ENCODE data around the gene CACUL1. TPM values are rescaled to one million over a fixed set of nuclear protein-coding genes. Genes with fewer than 3 reads are reported as not detected.
"Not testable (repeated sequence)": the region's sequence is repeated elsewhere in the genome, so short reads cannot be mapped to it uniquely, and the experiment has no call there.

Gene CACUL1
- total and polyA plus RNA-seq, 9 of the 15 experiments (the other 6 are each of a cell fraction or from before 2014, with no cell fraction given), result 4.5 to 17.1 (median 13.5) TPM

GRCh38 chr10:118783776-118784545, 29.2 kb upstream of the CACUL1 start:
- WGBS (ENCODE audit: insufficient coverage, low coverage, missing lambda C conversion rate), result 41% methylated on average over 19 of the region's 24 CpGs
- Histone ChIP-seq H3K27ac (ENCODE audit: extremely low read depth, low read depth, low read length) (no peak overlapping the region), H3K36me3 (ENCODE audit: control insufficient read depth, insufficient read depth, low read length) (no peaks in the 10 kb centered on the region), H3K9ac (ENCODE audit: insufficient read depth in 1 of 2, low read depth in 2 of 2, low read length in 2 of 2) (no peak overlapping the region), H4K20me1 (replicated peaks; ENCODE audit: control insufficient read depth, insufficient read depth, low read length) (no peaks in the 10 kb centered on the region), H3K9me1 (ENCODE audit: control insufficient read depth, insufficient read depth, low read length) (no peaks in the 10 kb centered on the region), H3K4me3 (no peak overlapping the region), H3K79me2 (ENCODE audit: control insufficient read depth, insufficient read depth, low read length) (no peaks in the 10 kb centered on the region), H3K9me3 (replicated peaks; ENCODE audit: control insufficient read depth, insufficient read depth, low read depth, low read length) (no peaks in the 10 kb centered on the region), H3K4me2 (ENCODE audit: insufficient read depth, low read length) (no peak overlapping the region), H2AFZ (ENCODE audit: low read depth, low read length) (no peak overlapping the region), H3K4me1 (replicated peaks in 1 of 2; ENCODE audit: control insufficient read depth in 2 of 2, insufficient read depth in 2 of 2, low read length in 2 of 2) (no peaks in the 10 kb centered on the region), H3K27me3 (ENCODE audit: control insufficient read depth in 2 of 2, insufficient read depth in 2 of 2, low read length in 2 of 2) (no peaks in the 10 kb centered on the region)
- no TSS peak for BruUV-seq (replicated peaks)
- ChIA-PET CTCF (ENCODE audit: low intra/inter-chr PET ratio) (interaction anchor here (1.1 kb wide), 1 partner anchor 17 kb away, joined by 3 read pairs; no protein-coding TSS in a partner anchor), POLR2A (interaction anchor here (0.6 to 0.8 kb wide), 2 partner anchors 29 to 1647 kb away, joined by 3 read pairs; partner anchors contain the start of gene CACUL1)
- FAIRE-seq, result no peak
- in situ Hi-C loops (cut with MboI), result no loop called here
- ATAC-seq, result no peak
- TF ChIP-seq BCL6 (CRISPR knock-in tag; IDR thresholded peaks at IDR 0.05) (no peak), MXI1 (IDR thresholded peaks at IDR 0.05; ENCODE audit: low read depth, low read length) (no peak), TBL1XR1 (IDR thresholded peaks at IDR 0.05; ENCODE audit: low read length in 2 of 2) (no peak), ERF (CRISPR knock-in tag; IDR thresholded peaks at IDR 0.05) (no peak)
- no peak for DNase-seq (ENCODE audit: extremely low read depth in 1 of 4, low spot score in 3 of 4)
- intact Hi-C loops (cut with micrococcal nuclease), result no loop called here

GRCh38 chr10:118782916-118783465, 28.2 kb upstream of the CACUL1 start:
- not testable (repeated sequence) for FAIRE-seq

More at GRCh38 chr10:118782916-118783465, 28.2 kb upstream of the CACUL1 start:
- H3K79me2 ChIP-seq (ENCODE audit: control insufficient read depth, insufficient read depth, low read length); in situ Hi-C loops (cut with MboI); H3K4me2 ChIP-seq (ENCODE audit: insufficient read depth, low read length); H3K4me1 ChIP-seq (replicated peaks in 1 of 2; ENCODE audit: control insufficient read depth in 2 of 2, insufficient read depth in 2 of 2, low read length in 2 of 2); H3K27me3 ChIP-seq (ENCODE audit: control insufficient read depth in 2 of 2, insufficient read depth in 2 of 2, low read length in 2 of 2); CTCF ChIA-PET (ENCODE audit: low intra/inter-chr PET ratio); ATAC-seq; H3K27ac ChIP-seq (ENCODE audit: extremely low read depth, low read depth, low read length); H3K9me3 ChIP-seq (replicated peaks; ENCODE audit: control insufficient read depth, insufficient read depth, low read depth, low read length); intact Hi-C loops (cut with micrococcal nuclease); H3K36me3 ChIP-seq (ENCODE audit: control insufficient read depth, insufficient read depth, low read length); H2AFZ ChIP-seq (ENCODE audit: low read depth, low read length); H3K9me1 ChIP-seq (ENCODE audit: control insufficient read depth, insufficient read depth, low read length); DNase-seq (ENCODE audit: extremely low read depth in 1 of 4, low spot score in 3 of 4); BruUV-seq (replicated peaks); H4K20me1 ChIP-seq (replicated peaks; ENCODE audit: control insufficient read depth, insufficient read depth, low read length); H3K9ac ChIP-seq (ENCODE audit: insufficient read depth in 1 of 2, low read depth in 2 of 2, low read length in 2 of 2); H3K4me3 ChIP-seq: not testable (repeated sequence)
- POLR2A ChIA-PET, result interaction anchor here (0.8 kb wide), 1 partner anchor 28 kb away, joined by 3 read pairs; the partner anchor contains the start of gene CACUL1
- 56% methylated on average over 11 of the region's 31 CpGs for WGBS (ENCODE audit: insufficient coverage, low coverage, missing lambda C conversion rate)

All from K562 (cell line).